Keratinocyte (primary cell): ENCODE measurements around the gene PRKCE. TPM values are rescaled to one million over a fixed set of nuclear protein-coding genes. Genes with fewer than 3 reads are reported as not detected.

Source experiments
- DNase-seq: peaks from one replicate; pipeline ENCODE4 v3.0.0-alpha.2; 2011; ENCODE audit warnings: low read depth, missing footprints, low spot score
- FAIRE-seq: peaks from 2 replicates; lab custom pipeline; 2011; peaks lifted over from hg19 to GRCh38; lab: Jason Lieb, UNC
- H2AFZ ChIP-seq: 2 replicates; pipeline ENCODE4 v1.6.0; 2012; ENCODE audit warnings: low read length, control low read depth, inconsistent platforms; ENCODE audit not compliant: control insufficient read depth
- H3K27ac ChIP-seq: 2 replicates; pipeline ENCODE4 v1.5.1; 2011; ENCODE audit warnings: low read length; ENCODE audit not compliant: control insufficient read depth, insufficient read depth
- H3K27me3 ChIP-seq: 3 replicates; pipeline ENCODE4 v1.6.0; 2011; ENCODE audit warnings: low read length; ENCODE audit not compliant: control insufficient read depth, insufficient read depth; ENCODE audit errors: extremely low read depth
- H3K36me3 ChIP-seq, 2 experiments: 2 replicates in 1 of 2; 3 replicates in 1 of 2; pipeline ENCODE4 v1.5.1; 2011; ENCODE audit warnings: low read length in 2 of 2, mild to moderate bottlenecking in 1 of 2; ENCODE audit not compliant: control insufficient read depth in 2 of 2, insufficient read depth in 2 of 2; ENCODE audit errors: extremely low read depth in 1 of 2
- H3K4me1 ChIP-seq: 3 replicates; pipeline ENCODE4 v1.5.1; 2011; ENCODE audit warnings: low read length; ENCODE audit not compliant: control insufficient read depth, insufficient read depth; ENCODE audit errors: extremely low read depth
- H3K4me2 ChIP-seq: 3 replicates; pipeline ENCODE4 v1.6.0; 2011; ENCODE audit warnings: low read depth, low read length; ENCODE audit not compliant: control insufficient read depth, insufficient read depth; ENCODE audit errors: extremely low read depth
- H3K4me3 ChIP-seq, 3 experiments: fragments of 200-600 bp in 1 of 3; sonication (generic) in 1 of 3; 2 replicates in 2 of 3; 3 replicates in 1 of 3; pipeline ENCODE4 v1.5.1; 2011 to 2016; ENCODE audit warnings: low read length in 3 of 3, mild to moderate bottlenecking in 3 of 3, control low read depth in 2 of 3, inconsistent platforms in 1 of 3, low read depth in 1 of 3, mixed read lengths in 1 of 3, mixed run types in 1 of 3, moderate library complexity in 1 of 3; ENCODE audit not compliant: control insufficient read depth in 2 of 3, insufficient read depth in 2 of 3; ENCODE audit errors: extremely low read depth in 1 of 3
- H3K79me2 ChIP-seq: 2 replicates; pipeline ENCODE4 v1.6.0; 2012; ENCODE audit warnings: low read length; ENCODE audit not compliant: control insufficient read depth, insufficient read depth
- H3K9ac ChIP-seq: 3 replicates; pipeline ENCODE4 v1.6.0; 2011; ENCODE audit warnings: low read length; ENCODE audit not compliant: control insufficient read depth, insufficient read depth; ENCODE audit errors: extremely low read depth
- H3K9me1 ChIP-seq: 3 replicates; pipeline ENCODE4 v1.6.0; 2011; ENCODE audit warnings: low read length; ENCODE audit not compliant: control insufficient read depth, insufficient read depth; ENCODE audit errors: extremely low read depth
- H3K9me3 ChIP-seq: 2 replicates; pipeline ENCODE4 v1.5.1; 2012; ENCODE audit warnings: low read depth, low read length; ENCODE audit not compliant: control insufficient read depth
- H4K20me1 ChIP-seq: 3 replicates; pipeline ENCODE4 v1.6.0; 2011; ENCODE audit warnings: low read length; ENCODE audit not compliant: control insufficient read depth, insufficient read depth; ENCODE audit errors: extremely low read depth
- CTCF ChIP-seq, 3 experiments: IDR thresholded peaks in 1 of 3; conservative IDR thresholded peaks in 1 of 3; optimal IDR thresholded peaks in 1 of 3; 2 replicates in 2 of 3; 3 replicates in 1 of 3; pipeline versions ENCODE3 to v1.5.1; 2011; ENCODE audit warnings: low read length in 3 of 3, mild to moderate bottlenecking in 3 of 3, moderate library complexity in 2 of 3, control low read depth in 1 of 3, inconsistent platforms in 1 of 3; ENCODE audit not compliant: insufficient read depth in 2 of 3; ENCODE audit errors: extremely low read depth in 1 of 3
- EZH2 ChIP-seq: IDR thresholded peaks from one replicate; pipeline ENCODE4 v1.6.1; 2012; ENCODE audit warnings: inconsistent platforms, mild to moderate bottlenecking, low read length, moderate library complexity
- dilution Hi-C: fragments of 300-500 bp; cut with MboI; formaldehyde crosslinking; loops from one replicate; pipeline ENCODE4 v1.7.0; 2020; ENCODE audit warnings: low sequenced_read_pairs; ENCODE audit not compliant: extremely low pct_ligation_motif_present
- polyA plus RNA-seq, 5 experiments: library from polyadenylated mRNA; depleted of rRNA in 3 of 5; stranded (reverse) in 3 of 5; stranded (forward) in 1 of 5; unstranded in 1 of 5; fragments of >200 nt; gene quantifications; 1 replicate in 1 of 5; 2 replicates in 3 of 5; 3 replicates in 1 of 5; pipeline versions ENCODE4 v1.2.1 to v1.2.3, GENCODE V29; 2011 to 2012; ENCODE audit warnings: missing spikeins in 2 of 5, low read depth in 1 of 5, low replicate concordance in 1 of 5

The PRKCE gene
- polyA plus RNA-seq, 1 donor (not counting 4 experiments of a cell fraction or from before 2014, with no cell fraction given) = 2.0 TPM

GRCh38 chr2:45804987-45805755 lies 153.7 kb downstream of the PRKCE start:
- H3K79me2 ChIP-seq = no peaks in the 10 kb centered on the region

GRCh38 chr2:45806563-45807358 lies 155.3 kb downstream of the PRKCE start:
- Histone ChIP-seq H3K9me1 (no peaks in the 10 kb centered on the region), H3K27me3 (peaks cover 3% of the 10 kb centered on the region), H2AFZ (no peak overlapping the region), H3K79me2 (no peaks in the 10 kb centered on the region), H3K4me2 (no peak overlapping the region), H3K36me3 (no peaks in the 10 kb centered on the region), H4K20me1 (no peaks in the 10 kb centered on the region), H3K9me3 (no peaks in the 10 kb centered on the region), H3K4me3 (no peak overlapping the region), H3K27ac (no peak overlapping the region), H3K9ac (no peak overlapping the region), H3K4me1 (no peaks in the 10 kb centered on the region)
- dilution Hi-C loops = no loop called here
- DNase-seq (no peak), FAIRE-seq (no peak)
- TF ChIP-seq EZH2 = no peak
- TF ChIP-seq CTCF (optimal IDR thresholded peaks at IDR 0.05 in 1 of 3, IDR thresholded peaks at IDR 0.05 in 1 of 3, conservative IDR thresholded peaks at IDR 0.05 in 1 of 3; ENCODE audit: extremely low read depth in 1 of 3, insufficient read depth in 2 of 3, low read length in 3 of 3) = no peak

More at GRCh38 chr2:45804987-45805755, 153.7 kb downstream of the PRKCE start:
- H4K20me1 ChIP-seq = no peaks in the 10 kb centered on the region
- dilution Hi-C loops = no loop called here
- FAIRE-seq (no peak), DNase-seq (no peak)
- H3K9me1 ChIP-seq = no peaks in the 10 kb centered on the region
- H3K27me3 ChIP-seq = peaks cover 3% of the 10 kb centered on the region
- H3K4me2 ChIP-seq = no peak overlapping the region
- no peaks in the 10 kb centered on the region for H3K36me3 ChIP-seq
- TF ChIP-seq EZH2 = no peak
- no peak for TF ChIP-seq CTCF (optimal IDR thresholded peaks at IDR 0.05 in 1 of 3, IDR thresholded peaks at IDR 0.05 in 1 of 3, conservative IDR thresholded peaks at IDR 0.05 in 1 of 3; ENCODE audit: extremely low read depth in 1 of 3, insufficient read depth in 2 of 3, low read length in 3 of 3)
- no peak overlapping the region for H3K4me3 ChIP-seq
- H3K9me3 ChIP-seq = no peaks in the 10 kb centered on the region
- H3K27ac ChIP-seq = no peak overlapping the region
- H3K4me1 ChIP-seq = no peaks in the 10 kb centered on the region
- H2AFZ ChIP-seq = no peak overlapping the region
- H3K9ac ChIP-seq = no peak overlapping the region
